Stomach (tissue), 9 donors: ENCODE measurements around the gene LCE1A. TPM values are rescaled to one million over a fixed set of nuclear protein-coding genes. Genes with fewer than 3 reads are reported as not detected.
A peak's percentile ranks its signal among the peaks of the same experiment; 100 is the strongest.

Experiments used
- DNase-seq, 2 donors: peaks; one replicate each; pipeline versions ENCODE4 v3.0.0 to v3.0.0-alpha.2; 2013 to 2019
- H3K27ac ChIP-seq, 5 donors: fragments of 200-600 bp in 4 of 5; sonication (generic) in 4 of 5; one replicate each; pipeline ENCODE4 v1.5.1; 2013 to 2019; ENCODE audit warnings: mild to moderate bottlenecking in 1 of 5, moderate library complexity in 1 of 5
- H3K27me3 ChIP-seq, 3 donors: fragments of 200-600 bp; sonication (generic); one replicate each; pipeline ENCODE4 v1.5.1; 2017 to 2019; ENCODE audit warnings: mixed run types in 1 of 3
- H3K36me3 ChIP-seq, 4 donors: fragments of 200-600 bp; sonication (generic); 1 replicate in 3 of 4; 2 replicates in 1 of 4; pipeline ENCODE4 v1.5.1; 2016 to 2019
- H3K4me1 ChIP-seq, 4 donors: fragments of 200-600 bp; sonication (generic); one replicate each; pipeline ENCODE4 v1.5.1; 2016 to 2019
- H3K4me3 ChIP-seq, 4 donors: fragments of 200-600 bp; sonication (generic) in 3 of 4; one replicate each; pipeline ENCODE4 v1.5.1; 2016 to 2019; ENCODE audit warnings: mild to moderate bottlenecking in 1 of 4
- H3K9me3 ChIP-seq, 4 donors: fragments of 200-600 bp; sonication (generic); one replicate each; pipeline ENCODE4 v1.5.1; 2016 to 2019
- EP300 ChIP-seq: sonication (generic); formaldehyde crosslinking; IDR thresholded peaks from one replicate; pipeline ENCODE4 v1.6.1; 2017; ENCODE audit warnings: antibody characterized with exemption
- POLR2A ChIP-seq, 4 donors: fragments of 450-650 bp; IDR thresholded peaks; one replicate each; pipeline ENCODE4 v1.6.1; 2016; ENCODE audit warnings: antibody characterized with exemption in 4 of 4, control low read depth in 2 of 4, mild to moderate bottlenecking in 1 of 4, moderate library complexity in 1 of 4
- POLR2AphosphoS5 ChIP-seq, 3 donors: sonication (generic); formaldehyde crosslinking; IDR thresholded peaks; one replicate each; pipeline ENCODE4 v1.6.1; 2016; ENCODE audit warnings: antibody characterized with exemption in 3 of 3
- WGBS, 5 donors: extraction: QIAGEN DNeasy Blood & Tissue Kit in 3 of 5; methylation state at CpG; one replicate each; pipeline versions ENCODE4 v1.1.5 to v1.1.7; 2013 to 2018; 5-methylcytosine and 5-hydroxymethylcytosine counted together
- intact Hi-C: fragments of 100-400 bp; cut with DNase I; formaldehyde crosslinking; loops from one replicate; pipeline ENCODE4 v1.15.1; 2023; ENCODE audit warnings: low total_unique reads
- polyA plus RNA-seq, 3 donors: library from polyadenylated mRNA; stranded (reverse); fragments of 200-250 nt; gene quantifications; one replicate each; pipeline ENCODE4 v1.2.3, GENCODE V29; 2013
- total RNA-seq, 5 donors: library from RNA; depleted of rRNA; stranded (reverse); fragments of >200 nt; gene quantifications; one replicate each; pipeline versions ENCODE4 v1.1.0 to v1.2.3, GENCODE V29; 2014 to 2016
- TF ChIP-seq, protein P1 (sequence below), 7 experiments: fragments of 450-650 bp in 4 of 7; fragments of 200-600 bp in 3 of 7; sonication (generic) in 3 of 7; IDR thresholded peaks; one replicate each; pipeline ENCODE4 v1.5.1; 2016 to 2019; ENCODE audit warnings: antibody characterized with exemption in 7 of 7, control low read depth in 2 of 7, mild to moderate bottlenecking in 1 of 7
- donor health status: healthy with polysubstance abuse.
- donor health status: Bipolar disorder and iron deficiency.
- donor health status: healthy.

The LCE1A gene
- total and polyA plus RNA-seq, 8 donors = not detected

DNA sequence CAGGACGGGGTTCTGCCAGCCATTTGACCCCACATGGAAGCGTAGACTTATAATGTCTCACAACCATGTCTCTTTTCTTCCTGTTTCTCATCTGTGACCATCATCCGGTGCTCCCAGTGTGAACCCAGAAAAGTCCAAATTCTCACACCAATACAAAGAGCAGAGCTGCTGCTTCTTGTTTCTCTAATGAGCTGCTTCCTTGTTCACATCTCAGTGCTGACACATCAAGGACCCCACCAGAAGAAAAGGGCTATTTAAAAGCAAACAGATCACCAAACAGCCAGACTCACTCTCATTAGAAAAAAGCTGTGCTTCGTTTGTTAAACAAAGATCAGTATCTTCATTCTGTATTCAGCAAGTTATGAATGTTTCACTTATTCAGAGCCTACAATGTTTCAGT is 31.6 kb upstream of the LCE1A start:
- Histone ChIP-seq H3K36me3 (no peaks in the 10 kb centered on the region), H3K4me1 (no peaks in the 10 kb centered on the region), H3K4me3 (no peak overlapping the region), H3K9me3 (no peaks in the 10 kb centered on the region), H3K27ac (no peak overlapping the region), H3K27me3 (no peaks in the 10 kb centered on the region)
- TF ChIP-seq EP300 = no peak
- TF ChIP-seq POLR2A (IDR thresholded peaks at IDR 0.05) = no peak
- TF ChIP-seq, protein P1, sequence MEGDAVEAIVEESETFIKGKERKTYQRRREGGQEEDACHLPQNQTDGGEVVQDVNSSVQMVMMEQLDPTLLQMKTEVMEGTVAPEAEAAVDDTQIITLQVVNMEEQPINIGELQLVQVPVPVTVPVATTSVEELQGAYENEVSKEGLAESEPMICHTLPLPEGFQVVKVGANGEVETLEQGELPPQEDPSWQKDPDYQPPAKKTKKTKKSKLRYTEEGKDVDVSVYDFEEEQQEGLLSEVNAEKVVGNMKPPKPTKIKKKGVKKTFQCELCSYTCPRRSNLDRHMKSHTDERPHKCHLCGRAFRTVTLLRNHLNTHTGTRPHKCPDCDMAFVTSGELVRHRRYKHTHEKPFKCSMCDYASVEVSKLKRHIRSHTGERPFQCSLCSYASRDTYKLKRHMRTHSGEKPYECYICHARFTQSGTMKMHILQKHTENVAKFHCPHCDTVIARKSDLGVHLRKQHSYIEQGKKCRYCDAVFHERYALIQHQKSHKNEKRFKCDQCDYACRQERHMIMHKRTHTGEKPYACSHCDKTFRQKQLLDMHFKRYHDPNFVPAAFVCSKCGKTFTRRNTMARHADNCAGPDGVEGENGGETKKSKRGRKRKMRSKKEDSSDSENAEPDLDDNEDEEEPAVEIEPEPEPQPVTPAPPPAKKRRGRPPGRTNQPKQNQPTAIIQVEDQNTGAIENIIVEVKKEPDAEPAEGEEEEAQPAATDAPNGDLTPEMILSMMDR (IDR thresholded peaks at IDR 0.05) = no peak
- TF ChIP-seq POLR2AphosphoS5 (IDR thresholded peaks at IDR 0.05) = no peak
- peak in 1 of 2 donors; percentile 12 for DNase-seq
- intact Hi-C loops = no loop called here
- 39 to 61% (median 58%) methylated on average over 4 of the region's 4 CpGs for WGBS, 5 donors

DNA sequence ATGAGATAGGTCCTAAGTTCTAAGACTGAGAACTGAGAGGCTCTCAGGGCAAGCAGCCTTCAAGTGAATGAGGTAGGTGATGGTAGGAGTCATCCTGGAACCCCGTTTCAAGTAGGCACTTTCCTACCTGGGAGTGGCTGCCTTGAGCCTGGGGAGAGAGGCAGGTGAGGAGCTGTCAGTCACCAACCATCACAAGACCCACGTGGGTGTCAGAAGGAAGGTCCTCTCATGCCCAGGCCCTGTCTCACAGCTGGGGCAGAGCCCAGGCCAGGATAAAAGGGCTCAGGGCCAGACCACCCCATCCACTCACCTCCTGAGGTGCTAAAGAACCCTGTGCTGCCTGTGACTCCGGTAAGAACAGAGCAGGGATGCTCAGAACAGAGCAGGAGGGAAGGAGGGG is 30.9 kb upstream of the LCE1A start, which contains the start of gene LCE1D:
Gene LCE1D (plus strand): TSS at position 301 of the 400 bp plus-strand sequence. CDS start 1,074 bp downstream, outside the sequence.
- Histone ChIP-seq H3K9me3 (no peaks in the 10 kb centered on the region), H3K27me3 (no peaks in the 10 kb centered on the region), H3K4me3 (no peak within 1 kb of the TSS), H3K4me1 (no peaks in the 10 kb centered on the region), H3K27ac (no peak within 1 kb of the TSS), H3K36me3 (no peaks in the 10 kb centered on the region)
- no peak for DNase-seq
- 31 to 51% (median 37%) methylated on average over 2 to 3 of the region's 3 CpGs for WGBS, 5 donors
- TF ChIP-seq POLR2AphosphoS5 (IDR thresholded peaks at IDR 0.05) (no peak), POLR2A (IDR thresholded peaks at IDR 0.05) (no peak), EP300 (no peak)
- TF ChIP-seq, protein P1 (IDR thresholded peaks at IDR 0.05) = no peak
- intact Hi-C loops = no loop called here

DNA sequence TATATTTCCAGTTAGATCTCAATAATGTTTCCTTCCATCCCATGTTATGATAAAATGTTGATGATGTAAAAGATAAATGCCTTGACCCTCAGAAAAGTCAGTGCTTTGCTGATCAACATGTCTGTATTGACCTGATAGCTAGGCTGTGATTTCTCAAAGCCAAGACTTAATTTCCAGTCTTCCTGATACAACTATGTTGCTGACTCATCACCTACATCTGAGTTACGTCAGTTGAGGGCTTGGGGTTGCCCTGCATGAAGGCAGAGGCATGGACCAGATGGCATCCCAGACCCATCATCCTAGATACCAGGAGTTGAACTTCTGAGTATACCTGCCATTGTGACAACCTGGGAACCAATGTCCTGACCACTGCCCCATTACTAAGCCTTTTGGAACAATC is 25.9 kb upstream of the LCE1A start:
- DNase-seq = no peak
- H3K4me1 ChIP-seq = no peaks in the 10 kb centered on the region
- peaks cover 0 to 2% (median 0%) of the 10 kb centered on the region in 3 donors for H3K27me3 ChIP-seq
- no peak overlapping the region for H3K4me3 ChIP-seq
- WGBS, 5 donors = 52 to 67% (median 67%) methylated on average over 1 of the region's 1 CpG
- no peak overlapping the region for H3K27ac ChIP-seq
- no peaks in the 10 kb centered on the region for H3K36me3 ChIP-seq
- H3K9me3 ChIP-seq = no peaks in the 10 kb centered on the region
- TF ChIP-seq, protein P1 (IDR thresholded peaks at IDR 0.05) = no peak
- TF ChIP-seq POLR2A (IDR thresholded peaks at IDR 0.05) (no peak), POLR2AphosphoS5 (IDR thresholded peaks at IDR 0.05) (no peak), EP300 (no peak)
- intact Hi-C loops = no loop called here

DNA sequence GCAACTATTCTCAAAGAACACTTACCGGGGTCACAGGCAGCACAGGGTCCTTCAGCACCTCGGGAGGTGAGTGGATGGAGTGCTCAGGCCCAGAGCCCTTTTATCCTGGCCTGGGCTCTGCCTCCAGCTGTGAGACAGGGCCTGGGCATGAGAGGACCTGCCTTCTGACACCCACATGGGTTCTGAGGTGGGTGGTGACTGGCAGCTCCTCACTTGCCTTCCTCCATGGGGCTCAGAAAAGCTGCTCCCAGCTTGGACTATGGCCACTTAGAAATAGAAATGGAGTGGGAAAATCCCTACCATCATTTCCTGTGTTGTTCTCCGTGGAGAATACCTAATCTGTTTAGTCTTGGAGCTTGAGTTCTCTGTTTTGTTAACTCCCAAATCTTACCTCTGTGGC is 20.7 kb upstream of the LCE1A start, which contains the start of gene LCE1C:
Gene LCE1C (minus strand): TSS at position 76 of the 400 bp plus-strand sequence. CDS start 1,173 bp downstream, outside the sequence.
- no peak for DNase-seq
- H3K36me3 ChIP-seq = no peaks in the 10 kb centered on the region
- H3K27ac ChIP-seq = no peak within 1 kb of the TSS
- 44 to 61% (median 55%) methylated on average over 3 of the region's 3 CpGs for WGBS, 5 donors
- no peaks in the 10 kb centered on the region for H3K4me1 ChIP-seq
- intact Hi-C loops = no loop called here
- no peak for TF ChIP-seq EP300
- TF ChIP-seq, protein P1 (IDR thresholded peaks at IDR 0.05) = no peak
- TF ChIP-seq POLR2A (IDR thresholded peaks at IDR 0.05) = no peak
- TF ChIP-seq POLR2AphosphoS5 (IDR thresholded peaks at IDR 0.05) = no peak
- peaks cover 0 to 5% (median 0%) of the 10 kb centered on the region in 3 donors for H3K27me3 ChIP-seq
- peaks cover 0 to 5% (median 0%) of the 10 kb centered on the region in 4 donors for H3K9me3 ChIP-seq
- no peak within 1 kb of the TSS for H3K4me3 ChIP-seq
